HCT116 (cell line): Measurements from ENCODE around the gene SLC4A2. TPM values are rescaled to one million over a fixed set of nuclear protein-coding genes. Genes with fewer than 3 reads are reported as not detected.
A peak's percentile ranks its signal among the peaks of the same experiment; 100 is the strongest.

Experiments
- ATAC-seq: fragments of 200-7000 bp; cut with Tn5 transposase; 2 replicates; pipeline ENCODE4 v1.9.1; 2020; ENCODE audit warnings: mild to moderate bottlenecking, moderate library complexity
- BruUV-seq: library from RNA; stranded (reverse); fragments of 400-500 nt; replicated peaks from 2 replicates; lab custom pipeline; 2021; lab: Mats Ljungman, UMichigan
- CTCF ChIA-PET: fragments of 300-600 bp; sonication (Branson Sonifier 250); formaldehyde crosslinking; loops from one replicate; lab custom pipeline; 2021; ENCODE audit warnings: antibody characterized with exemption; lab: Charles Lee
- POLR2A ChIA-PET: fragments of 300-600, 350-600 bp; sonication (Branson Sonifier 250); formaldehyde crosslinking; loops from one replicate; lab custom pipeline; 2021; ENCODE audit warnings: antibody characterized with exemption; lab: Charles Lee
- RAD21 ChIA-PET, 2 experiments: fragments of 300-600 bp; sonication (Branson Sonifier 250); formaldehyde crosslinking; loops; one replicate each; lab custom pipeline; 2023; ENCODE audit warnings: low total read pairs in 2 of 2; ENCODE audit not compliant: uncharacterized antibody in 2 of 2, unreplicated experiment in 2 of 2, low non-redundant PET in 1 of 2; lab: Charles Lee
- DNase-seq: peaks from one replicate; pipeline ENCODE4 v3.0.0-alpha.2; 2010; ENCODE audit warnings: low read depth, low spot score
- H2AFZ ChIP-seq: fragments of 200-600 bp; shearing (Covaris generic), sonication (generic); 2 replicates; pipeline ENCODE4 v1.6.1; 2017; ENCODE audit warnings: low read depth, mixed run types, mixed read lengths, antibody characterized with exemption, low read length; ENCODE audit not compliant: poor library complexity, severe bottlenecking
- H3K27ac ChIP-seq: 2 replicates; pipeline ENCODE4 v1.5.1; 2012; ENCODE audit warnings: low read depth, low read length
- H3K27me3 ChIP-seq: fragments of 200-600 bp; sonication (generic); 2 replicates; pipeline ENCODE4 v1.6.1; 2016; ENCODE audit warnings: mixed run types, low read length, mixed read lengths; ENCODE audit not compliant: insufficient read depth
- H3K36me3 ChIP-seq, 2 experiments: fragments of 200-500 bp in 1 of 2; fragments of 200-600 bp in 1 of 2; sonication (Bioruptor generic) in 1 of 2; sonication (generic) in 1 of 2; 2 replicates each; pipeline versions ENCODE4 v1.5.1 to v1.6.1; 2014 to 2016; ENCODE audit warnings: low read length in 2 of 2, inconsistent platforms in 1 of 2, mixed read lengths in 1 of 2, mixed run types in 1 of 2; ENCODE audit not compliant: insufficient read depth in 2 of 2, control insufficient read depth in 1 of 2
- H3K4me1 ChIP-seq, 2 experiments: fragments of 200-600 bp in 1 of 2; sonication (generic) in 1 of 2; 2 replicates each; pipeline versions ENCODE4 v1.5.1 to v1.6.1; 2012 to 2017; ENCODE audit warnings: low read length in 2 of 2, inconsistent platforms in 1 of 2, mild to moderate bottlenecking in 1 of 2, mixed read lengths in 1 of 2, mixed run types in 1 of 2, moderate library complexity in 1 of 2; ENCODE audit not compliant: insufficient read depth in 2 of 2, control insufficient read depth in 1 of 2
- H3K4me2 ChIP-seq: fragments of 200-600 bp; sonication (generic); 2 replicates; pipeline ENCODE4 v1.6.1; 2017; ENCODE audit warnings: mixed run types, low read length, mixed read lengths
- H3K4me3 ChIP-seq, 2 experiments: fragments of 200-600 bp in 1 of 2; sonication (generic) in 1 of 2; replicated peaks in 1 of 2; 2 replicates each; pipeline ENCODE4 v1.5.1; 2011 to 2016; ENCODE audit warnings: low read length in 2 of 2, control low read depth in 1 of 2, low read depth in 1 of 2, mild to moderate bottlenecking in 1 of 2, mixed read lengths in 1 of 2, mixed run types in 1 of 2
- H3K79me2 ChIP-seq: fragments of 200-600 bp; sonication (generic); 2 replicates; pipeline ENCODE4 v1.6.1; 2017; ENCODE audit warnings: mild to moderate bottlenecking, mixed run types, low read length, moderate library complexity, mixed read lengths; ENCODE audit not compliant: insufficient read depth
- H3K9ac ChIP-seq: fragments of 200-600 bp; sonication (generic); 2 replicates; pipeline ENCODE4 v1.6.1; 2016; ENCODE audit warnings: low read length, mixed read lengths
- H3K9me2 ChIP-seq: fragments of 200-600 bp; sonication (generic), shearing (Covaris generic); 2 replicates; pipeline ENCODE4 v1.6.1; 2017; ENCODE audit warnings: mixed run types, mild to moderate bottlenecking, moderate library complexity; ENCODE audit not compliant: insufficient read depth
- H3K9me3 ChIP-seq, 2 experiments: fragments of 200-500 bp in 1 of 2; fragments of 200-600 bp in 1 of 2; sonication (Bioruptor generic) in 1 of 2; sonication (generic) in 1 of 2; 2 replicates each; pipeline ENCODE4 v1.6.1; 2014 to 2017; ENCODE audit warnings: low read length in 2 of 2, mixed read lengths in 2 of 2, inconsistent platforms in 1 of 2, low read depth in 1 of 2, mild to moderate bottlenecking in 1 of 2, mixed run types in 1 of 2, moderate library complexity in 1 of 2; ENCODE audit not compliant: control insufficient read depth in 1 of 2, insufficient read depth in 1 of 2
- H4K20me1 ChIP-seq: fragments of 200-600 bp; sonication (generic), shearing (Covaris generic); 2 replicates; pipeline ENCODE4 v1.6.1; 2017; ENCODE audit warnings: mixed run types, mild to moderate bottlenecking, moderate library complexity; ENCODE audit not compliant: insufficient read depth
- CBX3 ChIP-seq: IDR thresholded peaks from 2 replicates; pipeline ENCODE4 v1.6.1; 2012; ENCODE audit warnings: low read depth
- EZH2phosphoT487 ChIP-seq: fragments of 200-600 bp; IDR thresholded peaks from 2 replicates; pipeline ENCODE4 v1.6.1; 2018; ENCODE audit warnings: antibody characterized with exemption, borderline replicate concordance
- FOSL1 ChIP-seq: IDR thresholded peaks from 2 replicates; pipeline ENCODE4 v1.6.1; 2012; ENCODE audit warnings: low read depth
- JUND ChIP-seq: IDR thresholded peaks from 2 replicates; pipeline ENCODE4 v1.6.1; 2012
- RAD21 ChIP-seq: IDR thresholded peaks from 2 replicates; pipeline ENCODE4 v1.6.1; 2012; ENCODE audit warnings: low read depth, mild to moderate bottlenecking
- SIN3A ChIP-seq: IDR thresholded peaks from 2 replicates; pipeline ENCODE4 v1.6.1; 2012; ENCODE audit warnings: low read depth
- SRF ChIP-seq: IDR thresholded peaks from 2 replicates; pipeline ENCODE4 v1.6.1; 2012; ENCODE audit warnings: low read depth
- YY1 ChIP-seq: IDR thresholded peaks from 2 replicates; pipeline ENCODE4 v1.6.1; 2011; ENCODE audit warnings: low read length, low read depth, moderate library complexity, mild to moderate bottlenecking; ENCODE audit not compliant: insufficient replicate concordance; ENCODE audit errors: extremely low read depth
- ZNF274 ChIP-seq: fragments of 200-500 bp; sonication (Bioruptor generic); IDR thresholded peaks from 2 replicates; pipeline ENCODE4 v1.6.1; 2014; ENCODE audit warnings: mild to moderate bottlenecking, low read depth, low read length, inconsistent platforms
- intact Hi-C: fragments of 100-400 bp; cut with micrococcal nuclease; formaldehyde crosslinking; loops from 2 replicates; pipeline ENCODE4 v1.10.0; 2022
- total RNA-seq: library from RNA; stranded (reverse); gene quantifications from one replicate; pipeline ENCODE4 v1.2.1, GENCODE V29; 2021; ENCODE audit not compliant: unreplicated experiment
- TF ChIP-seq, protein P1 (sequence below), 3 experiments: fragments of 200-600 bp in 1 of 3; sonication (generic) in 1 of 3; IDR thresholded peaks in 2 of 3; conservative IDR thresholded peaks in 1 of 3; 2 replicates each; pipeline ENCODE4 v1.5.1; 2012 to 2017; ENCODE audit warnings: low read depth in 2 of 3, low read length in 2 of 3, antibody characterized with exemption in 1 of 3, borderline replicate concordance in 1 of 3, control low read depth in 1 of 3, mild to moderate bottlenecking in 1 of 3, mixed read lengths in 1 of 3, mixed run types in 1 of 3, moderate library complexity in 1 of 3; ENCODE audit not compliant: insufficient read depth in 1 of 3
- TF ChIP-seq, protein P2 (sequence below): IDR thresholded peaks from 2 replicates; pipeline ENCODE4 v1.6.1; 2011; ENCODE audit warnings: mild to moderate bottlenecking, low read length, moderate library complexity; ENCODE audit not compliant: insufficient replicate concordance; ENCODE audit errors: extremely low read depth

SLC4A2 gene
- total RNA-seq, 1 experiment from 2014 or later: 240 TPM

DNA sequence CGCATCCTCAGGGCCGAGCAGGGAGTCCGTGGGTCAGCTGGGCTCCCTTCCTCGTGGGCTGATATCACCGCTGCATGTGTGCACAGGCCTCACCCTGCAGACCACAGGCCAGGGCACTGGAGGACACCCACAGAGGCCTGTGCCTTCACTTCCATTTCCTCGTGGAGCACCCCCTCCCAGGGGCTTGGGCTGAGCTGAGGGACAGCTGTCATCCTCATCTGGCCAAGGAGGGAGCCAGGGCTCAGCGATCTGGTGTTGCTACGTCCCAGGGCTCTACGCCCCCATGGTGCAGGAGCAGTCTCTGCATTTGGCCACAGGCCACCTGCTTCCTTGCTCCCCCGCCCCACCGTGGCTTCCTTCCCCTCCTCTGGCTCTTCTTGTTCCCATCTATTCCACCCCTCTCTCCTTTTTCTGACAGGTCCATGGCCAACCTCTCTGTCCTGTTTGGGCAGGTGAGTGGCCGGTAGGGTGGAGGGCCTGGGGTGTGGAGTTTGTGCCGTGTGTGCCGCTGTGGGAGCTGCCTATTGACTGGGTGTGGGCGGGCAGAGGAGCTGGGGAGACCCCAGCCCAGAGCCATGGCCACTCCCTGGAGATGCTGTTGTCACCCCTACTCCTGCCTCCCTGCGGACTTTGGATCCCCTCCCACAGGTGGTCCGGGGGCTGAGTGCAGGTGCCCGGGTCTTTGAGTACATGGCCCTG lies 19.4 kb upstream of the SLC4A2 start:
- Histone ChIP-seq H3K27me3 (no peaks in the 10 kb centered on the region), H4K20me1 (no peaks in the 10 kb centered on the region), H3K4me1 (peaks cover 16 to 19% of the 10 kb centered on the region in 2 experiments), H3K4me3 (no peak overlapping the region), H3K27ac (no peak overlapping the region; the same call in 1 of the 2 replicates), H3K9ac (no peak overlapping the region), H2AFZ (no peak overlapping the region), H3K36me3 (peaks cover under 1 to 10% of the 10 kb centered on the region in 2 experiments; a peak in 2 of 4 replicates), H3K79me2 (no peaks in the 10 kb centered on the region), H3K9me2 (no peaks in the 10 kb centered on the region), H3K4me2 (peak overlapping the region; percentile 56), H3K9me3 (no peaks in the 10 kb centered on the region)
- no peak for DNase-seq
- ChIA-PET RAD21 (no interaction called here), CTCF (no interaction called here), POLR2A (interaction anchor here (2.3 kb wide), 1 partner anchor 12 kb away, joined by 11 read pairs; the partner anchor contains the start of gene ABCB8)
- intact Hi-C loops: no loop called here
- no TSS peak for BruUV-seq
- TF ChIP-seq, protein P1, sequence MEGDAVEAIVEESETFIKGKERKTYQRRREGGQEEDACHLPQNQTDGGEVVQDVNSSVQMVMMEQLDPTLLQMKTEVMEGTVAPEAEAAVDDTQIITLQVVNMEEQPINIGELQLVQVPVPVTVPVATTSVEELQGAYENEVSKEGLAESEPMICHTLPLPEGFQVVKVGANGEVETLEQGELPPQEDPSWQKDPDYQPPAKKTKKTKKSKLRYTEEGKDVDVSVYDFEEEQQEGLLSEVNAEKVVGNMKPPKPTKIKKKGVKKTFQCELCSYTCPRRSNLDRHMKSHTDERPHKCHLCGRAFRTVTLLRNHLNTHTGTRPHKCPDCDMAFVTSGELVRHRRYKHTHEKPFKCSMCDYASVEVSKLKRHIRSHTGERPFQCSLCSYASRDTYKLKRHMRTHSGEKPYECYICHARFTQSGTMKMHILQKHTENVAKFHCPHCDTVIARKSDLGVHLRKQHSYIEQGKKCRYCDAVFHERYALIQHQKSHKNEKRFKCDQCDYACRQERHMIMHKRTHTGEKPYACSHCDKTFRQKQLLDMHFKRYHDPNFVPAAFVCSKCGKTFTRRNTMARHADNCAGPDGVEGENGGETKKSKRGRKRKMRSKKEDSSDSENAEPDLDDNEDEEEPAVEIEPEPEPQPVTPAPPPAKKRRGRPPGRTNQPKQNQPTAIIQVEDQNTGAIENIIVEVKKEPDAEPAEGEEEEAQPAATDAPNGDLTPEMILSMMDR (IDR thresholded peaks at IDR 0.05 in 2 of 3, conservative IDR thresholded peaks at IDR 0.05 in 1 of 3; ENCODE audit: borderline replicate concordance in 1 of 3, insufficient read depth in 1 of 3, low read depth in 2 of 3, low read length in 2 of 3): no peak
- no peak for TF ChIP-seq SIN3A
- TF ChIP-seq ZNF274: no peak
- no peak for TF ChIP-seq FOSL1
- TF ChIP-seq JUND: no peak
- no peak for TF ChIP-seq CBX3
- no peak for TF ChIP-seq SRF
- no peak for TF ChIP-seq EZH2phosphoT487
- TF ChIP-seq RAD21: no peak
- TF ChIP-seq, protein P2, sequence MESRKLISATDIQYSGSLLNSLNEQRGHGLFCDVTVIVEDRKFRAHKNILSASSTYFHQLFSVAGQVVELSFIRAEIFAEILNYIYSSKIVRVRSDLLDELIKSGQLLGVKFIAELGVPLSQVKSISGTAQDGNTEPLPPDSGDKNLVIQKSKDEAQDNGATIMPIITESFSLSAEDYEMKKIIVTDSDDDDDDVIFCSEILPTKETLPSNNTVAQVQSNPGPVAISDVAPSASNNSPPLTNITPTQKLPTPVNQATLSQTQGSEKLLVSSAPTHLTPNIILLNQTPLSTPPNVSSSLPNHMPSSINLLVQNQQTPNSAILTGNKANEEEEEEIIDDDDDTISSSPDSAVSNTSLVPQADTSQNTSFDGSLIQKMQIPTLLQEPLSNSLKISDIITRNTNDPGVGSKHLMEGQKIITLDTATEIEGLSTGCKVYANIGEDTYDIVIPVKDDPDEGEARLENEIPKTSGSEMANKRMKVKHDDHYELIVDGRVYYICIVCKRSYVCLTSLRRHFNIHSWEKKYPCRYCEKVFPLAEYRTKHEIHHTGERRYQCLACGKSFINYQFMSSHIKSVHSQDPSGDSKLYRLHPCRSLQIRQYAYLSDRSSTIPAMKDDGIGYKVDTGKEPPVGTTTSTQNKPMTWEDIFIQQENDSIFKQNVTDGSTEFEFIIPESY: no peak
- TF ChIP-seq YY1: no peak
- ATAC-seq: no peak; the same call in none of the 2 replicates
